Adrenal gland (tissue), 12 donors: ENCODE measurements around the gene MTMR10. TPM values are rescaled to one million over a fixed set of nuclear protein-coding genes. Genes with fewer than 3 reads are reported as not detected.

Experiments used
- DNase-seq, 7 donors: peaks; one replicate each; pipeline ENCODE4 v3.0.0-alpha.2; 2019 to 2020
- H3K27ac ChIP-seq, 5 donors: fragments of 200-600 bp; sonication (generic) in 4 of 5; 1 replicate in 3 of 5; 2 replicates in 2 of 5; pipeline versions ENCODE4 v1.5.1 to v1.8.0; 2016 to 2020; ENCODE audit warnings: mild to moderate bottlenecking in 1 of 5
- H3K27me3 ChIP-seq: fragments of 200-600 bp; 2 replicates; pipeline ENCODE4 v1.8.0; 2021
- H3K36me3 ChIP-seq, 2 donors: fragments of 200-600 bp; replicated peaks in 1 of 2; 1 replicate in 1 of 2; 2 replicates in 1 of 2; pipeline versions ENCODE4 v1.5.1 to v1.8.0; 2018 to 2022
- H3K4me1 ChIP-seq, 2 donors: fragments of 200-600 bp; replicated peaks in 1 of 2; 1 replicate in 1 of 2; 2 replicates in 1 of 2; pipeline versions ENCODE4 v1.5.1 to v1.8.0; 2018 to 2021
- H3K4me3 ChIP-seq, 4 donors: fragments of 200-600 bp; sonication (generic) in 3 of 4; one replicate each; pipeline ENCODE4 v1.5.1; 2016 to 2018
- H3K9me3 ChIP-seq, 3 donors: fragments of 200-600 bp; sonication (generic) in 1 of 3; replicated peaks in 1 of 3; 1 replicate in 2 of 3; 2 replicates in 1 of 3; pipeline versions ENCODE4 v1.5.1 to v1.8.0; 2016 to 2021
- CTCF ChIP-seq, 6 experiments: fragments of 450-650 bp in 4 of 6; fragments of 200-600 bp in 2 of 6; sonication (generic) in 1 of 6; IDR thresholded peaks; 1 replicate in 5 of 6; 2 replicates in 1 of 6; pipeline versions ENCODE4 v1.5.1 to v1.8.0; 2016 to 2021; ENCODE audit warnings: antibody characterized with exemption in 6 of 6, mild to moderate bottlenecking in 2 of 6, moderate library complexity in 1 of 6
- POLR2A ChIP-seq, 2 donors: fragments of 450-650 bp; IDR thresholded peaks; one replicate each; pipeline ENCODE4 v1.6.1; 2017; ENCODE audit warnings: antibody characterized with exemption in 2 of 2, mild to moderate bottlenecking in 2 of 2, moderate library complexity in 1 of 2
- WGBS, 4 donors: extraction: QIAGEN DNeasy Blood & Tissue Kit in 2 of 4; methylation state at CpG; one replicate each; pipeline versions ENCODE4 v1.1.5 to v1.1.7; 2013 to 2017; 5-methylcytosine and 5-hydroxymethylcytosine counted together
- intact Hi-C, 2 donors: fragments of 100-400 bp; cut with DNase I; formaldehyde crosslinking; loops; one replicate each; pipeline versions ENCODE4 v1.14.1 to v1.15.0; 2022 to 2023
- polyA plus RNA-seq, 3 donors: library from polyadenylated mRNA; stranded (reverse); fragments of 200-250 nt in 2 of 3; fragments of 350-450 nt in 1 of 3; fragmentation: Illumina TruSeq in 1 of 3; extraction: RNeasy Lipid Tissue Mini Kit (QIAGEN cat#74804) in 1 of 3; gene quantifications; one replicate each; pipeline ENCODE4 v1.2.3, GENCODE V29; 2013 to 2014
- total RNA-seq, 9 donors: library from RNA; depleted of rRNA in 4 of 9; stranded (reverse); fragments of >200 nt in 4 of 9; fragments of 120-200 nt in 1 of 9; fragmentation: NEBNext Ultra II Directional in 1 of 9; extraction: Animal tissue kit (Norgen Biotek cat#: 25700) in 1 of 9; gene quantifications; one replicate each; pipeline versions ENCODE4 v1.1.0 to v1.2.4, GENCODE V29; 2013 to 2023
- donor health status: healthy with polysubstance abuse.
- donor health status: Bipolar disorder and iron deficiency.
- donor health status: DM: yes; HTN: yes; CAD: no.
- donor health status: DM: no; HTN: no; CAD: no.
- donor health status: DM: no; HTN: no; CAD: no.
- donor health status: DM: yes; HTN: yes; CAD: no.

MTMR10 gene
- total and polyA plus RNA-seq, 12 donors = 9.2 to 42.7 (median 21.5) TPM

DNA sequence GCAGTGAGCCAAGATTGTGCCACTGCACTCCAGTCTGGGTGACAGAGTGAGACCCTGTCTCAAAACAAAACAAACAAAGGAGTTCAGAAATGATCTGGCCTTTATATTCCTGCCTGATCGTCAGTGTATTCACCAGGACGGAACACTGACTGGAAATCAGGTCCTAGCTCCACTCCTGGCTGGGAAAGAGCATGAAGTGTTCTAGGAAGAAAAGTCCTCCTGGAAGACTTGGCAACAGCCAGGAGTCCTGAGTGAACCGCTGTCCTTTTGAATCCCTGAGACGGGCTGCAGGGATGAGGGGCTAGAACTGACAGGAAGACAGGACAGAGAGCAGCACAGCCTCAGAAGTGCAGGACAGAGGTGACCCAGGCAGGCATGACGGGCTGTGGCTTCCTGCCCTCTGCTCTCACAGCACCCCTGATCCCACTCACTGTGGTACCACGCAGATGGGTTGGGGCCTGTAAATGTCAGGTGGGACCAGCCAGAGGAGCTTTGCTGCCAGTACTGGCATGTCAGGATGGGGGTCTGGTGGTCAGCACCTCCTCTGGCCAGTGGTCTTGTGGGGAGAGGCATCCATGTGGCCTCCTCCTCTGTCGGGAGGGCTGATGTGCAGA lies 64.2 kb downstream of the MTMR10 start:
- Histone ChIP-seq H3K9me3 (no peaks in the 10 kb centered on the region), H3K36me3 (peaks cover 0 to 83% of the 10 kb centered on the region in 2 donors), H3K4me1 (no peaks in the 10 kb centered on the region), H3K27me3 (no peaks in the 10 kb centered on the region), H3K27ac (no peak overlapping the region), H3K4me3 (no peak overlapping the region)
- 89 to 95% (median 92%) methylated on average over 5 to 7 of the region's 7 CpGs for WGBS, 4 donors
- TF ChIP-seq CTCF (IDR thresholded peaks at IDR 0.05) = no peak
- TF ChIP-seq POLR2A (IDR thresholded peaks at IDR 0.05) = no peak
- intact Hi-C loops = no loop called here
- no peak for DNase-seq

- peaks cover 0 to 93% of the 10 kb centered on the region in 2 donors for H3K36me3 ChIP-seq
Observed at GRCh38 chr15:30926161-30926560, 65.3 kb downstream of the MTMR10 start.

DNA sequence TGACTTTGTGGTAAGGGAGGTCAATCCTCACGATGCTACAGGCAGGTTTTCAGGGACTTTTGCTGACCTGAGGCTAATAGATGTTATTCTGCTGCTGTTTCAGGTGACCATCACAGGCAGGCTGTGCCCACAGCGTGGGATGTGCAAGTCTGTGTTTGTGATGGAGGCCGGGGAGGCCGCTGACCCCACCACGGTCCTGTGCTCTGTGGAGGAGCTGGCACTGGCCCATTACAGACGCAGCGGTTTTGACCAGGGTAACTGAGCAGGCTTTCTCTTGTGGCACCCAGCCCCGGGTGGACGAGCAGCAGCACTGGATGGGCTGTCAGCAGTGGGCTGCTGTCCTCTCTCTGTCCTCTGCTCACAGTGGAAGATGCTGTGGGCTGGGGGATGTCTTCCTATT lies 65.7 kb downstream of the MTMR10 start:
- Histone ChIP-seq H3K4me3 (no peak overlapping the region), H3K27ac (no peak overlapping the region), H3K36me3 (peaks cover 0 to 93% of the 10 kb centered on the region in 2 donors), H3K27me3 (no peaks in the 10 kb centered on the region), H3K9me3 (no peaks in the 10 kb centered on the region), H3K4me1 (no peaks in the 10 kb centered on the region)
- no peak for TF ChIP-seq POLR2A (IDR thresholded peaks at IDR 0.05)
- no peak for TF ChIP-seq CTCF (IDR thresholded peaks at IDR 0.05)
- no peak for DNase-seq
- intact Hi-C loops = no loop called here
- 80 to 95% (median 94%) methylated on average over 1 to 9 of the region's 9 CpGs for WGBS, 4 donors

More at GRCh38 chr15:30926161-30926560, 65.3 kb downstream of the MTMR10 start:
- 94 to 97% (median 95%) methylated on average over 8 of the region's 8 CpGs for WGBS, 4 donors
- Histone ChIP-seq H3K4me3 (no peak overlapping the region), H3K4me1 (no peaks in the 10 kb centered on the region), H3K9me3 (no peaks in the 10 kb centered on the region), H3K27ac (no peak overlapping the region), H3K27me3 (no peaks in the 10 kb centered on the region)
- no peak for TF ChIP-seq CTCF (IDR thresholded peaks at IDR 0.05)
- TF ChIP-seq POLR2A (IDR thresholded peaks at IDR 0.05) = no peak
- intact Hi-C loops = no loop called here
- no peak for DNase-seq

- no peaks in the 10 kb centered on the region for H3K4me1 ChIP-seq
- H3K27ac ChIP-seq = no peak overlapping the region
- WGBS, 4 donors = 83 to 90% (median 87%) methylated on average over 5 of the region's 5 CpGs
- H3K36me3 ChIP-seq = peaks cover 0 to 93% of the 10 kb centered on the region in 2 donors
- no peak for DNase-seq
- H3K27me3 ChIP-seq = no peaks in the 10 kb centered on the region
- intact Hi-C loops = loop anchor here in 1 of 2 donors (5.0 kb wide), 1 partner anchor 52 kb away; no protein-coding TSS in a partner anchor
- H3K9me3 ChIP-seq = no peaks in the 10 kb centered on the region
- no peak for TF ChIP-seq POLR2A (IDR thresholded peaks at IDR 0.05)
- no peak for TF ChIP-seq CTCF (IDR thresholded peaks at IDR 0.05)
- H3K4me3 ChIP-seq = no peak overlapping the region
Observed at GRCh38 chr15:30924353-30924752, 67.1 kb downstream of the MTMR10 start.
